Measurements from ENCODE around the gene MORN1. TPM values are rescaled to one million over a fixed set of nuclear protein-coding genes. Genes with fewer than 3 reads are reported as not detected.
A peak's percentile ranks its signal among the peaks of the same experiment; 100 is the strongest.

Gene MORN1
- total and polyA plus RNA-seq, 9 of the 15 experiments (the other 6 are each of a cell fraction or from before 2014, with no cell fraction given) = 0.24 to 9.3 (median 4.2) TPM

- WGBS (ENCODE audit: insufficient coverage, low coverage, missing lambda C conversion rate) = 81% methylated on average over 20 of the region's 28 CpGs
- no peak for DNase-seq (ENCODE audit: extremely low read depth in 1 of 4, low spot score in 3 of 4)
- in situ Hi-C loops (cut with MboI) = no loop called here
- ChIA-PET CTCF (ENCODE audit: low intra/inter-chr PET ratio) (no interaction called here), POLR2A (interaction anchor here (0.6 to 3.4 kb wide), 3 partner anchors 8 to 49 kb away, joined by 4 to 24 read pairs (median 6); partner anchors contain the start of genes MORN1 and RER1)
- Histone ChIP-seq H3K27ac (ENCODE audit: extremely low read depth, low read depth, low read length) (no peak overlapping the region), H3K9ac (ENCODE audit: insufficient read depth in 1 of 2, low read depth in 2 of 2, low read length in 2 of 2) (peak overlapping the region in 1 of 2 experiments; percentile 47; a peak in 2 of 4 replicates), H3K4me2 (ENCODE audit: insufficient read depth, low read length) (no peak overlapping the region), H2AFZ (ENCODE audit: low read depth, low read length) (no peak overlapping the region), H3K27me3 (ENCODE audit: control insufficient read depth in 2 of 2, insufficient read depth in 2 of 2, low read length in 2 of 2) (no peaks in the 10 kb centered on the region), H3K9me3 (replicated peaks; ENCODE audit: control insufficient read depth, insufficient read depth, low read depth, low read length) (no peaks in the 10 kb centered on the region), H4K20me1 (replicated peaks; ENCODE audit: control insufficient read depth, insufficient read depth, low read length) (0 out of 2 replicates have a peak, but pooled peaks cover 9% of the 10 kb centered on the region), H3K9me1 (ENCODE audit: control insufficient read depth, insufficient read depth, low read length) (no peaks in the 10 kb centered on the region), H3K4me1 (replicated peaks in 1 of 2; ENCODE audit: control insufficient read depth in 2 of 2, insufficient read depth in 2 of 2, low read length in 2 of 2) (peaks cover 0 to 59% of the 10 kb centered on the region in 2 experiments; a peak in 2 of 5 replicates), H3K4me3 (no peak overlapping the region), H3K36me3 (ENCODE audit: control insufficient read depth, insufficient read depth, low read length) (peaks cover 74% of the 10 kb centered on the region), H3K79me2 (ENCODE audit: control insufficient read depth, insufficient read depth, low read length) (no peaks in the 10 kb centered on the region; the same call in 2 of the 3 replicates)
- no peak for ATAC-seq
- FAIRE-seq = no peak
- intact Hi-C loops (cut with micrococcal nuclease) = no loop called here
- BruUV-seq (replicated peaks) = no TSS peak
- TF ChIP-seq HDGF (IDR thresholded peaks at IDR 0.05) (no peak), DMBX1 (CRISPR knock-in tag; IDR thresholded peaks at IDR 0.05; ENCODE audit: borderline replicate concordance) (no peak), SMAD1 (IDR thresholded peaks at IDR 0.05; ENCODE audit: low read depth, low read length, partially characterized antibody) (no peak), ASH1L (IDR thresholded peaks at IDR 0.05; ENCODE audit: borderline replicate concordance, low read depth, partially characterized antibody) (no peak), HNRNPUL1 (IDR thresholded peaks at IDR 0.05; ENCODE audit: low read length) (0 out of 2 replicates have a peak, but pooled peaks have one; percentile 44), NFYB (IDR thresholded peaks at IDR 0.05; ENCODE audit: extremely low read depth, insufficient read length) (no peak), BHLHE40 (IDR thresholded peaks at IDR 0.05; ENCODE audit: low read length) (no peak), EHMT2 (IDR thresholded peaks at IDR 0.05) (no peak), CUX1 (CRISPR knock-in tag; IDR thresholded peaks at IDR 0.05) (no peak), ARNT (IDR thresholded peaks at IDR 0.05) (no peak), MCM2 (IDR thresholded peaks at IDR 0.05; ENCODE audit: low read depth) (no peak), TRIM28 (IDR thresholded peaks at IDR 0.05) (no peak), TBP (optimal IDR thresholded peaks at IDR 0.05; ENCODE audit: low read depth, low read length) (no peak), CCNT2 (IDR thresholded peaks at IDR 0.05; ENCODE audit: borderline replicate concordance, extremely low read depth, insufficient read length, low read depth, low read length) (peak; percentile 7), SRSF3 (IDR thresholded peaks at IDR 0.05; ENCODE audit: insufficient read depth, low read length) (no peak), ZNF780A (CRISPR knock-in tag; IDR thresholded peaks at IDR 0.05) (no peak)
- TF ChIP-seq, protein P1, sequence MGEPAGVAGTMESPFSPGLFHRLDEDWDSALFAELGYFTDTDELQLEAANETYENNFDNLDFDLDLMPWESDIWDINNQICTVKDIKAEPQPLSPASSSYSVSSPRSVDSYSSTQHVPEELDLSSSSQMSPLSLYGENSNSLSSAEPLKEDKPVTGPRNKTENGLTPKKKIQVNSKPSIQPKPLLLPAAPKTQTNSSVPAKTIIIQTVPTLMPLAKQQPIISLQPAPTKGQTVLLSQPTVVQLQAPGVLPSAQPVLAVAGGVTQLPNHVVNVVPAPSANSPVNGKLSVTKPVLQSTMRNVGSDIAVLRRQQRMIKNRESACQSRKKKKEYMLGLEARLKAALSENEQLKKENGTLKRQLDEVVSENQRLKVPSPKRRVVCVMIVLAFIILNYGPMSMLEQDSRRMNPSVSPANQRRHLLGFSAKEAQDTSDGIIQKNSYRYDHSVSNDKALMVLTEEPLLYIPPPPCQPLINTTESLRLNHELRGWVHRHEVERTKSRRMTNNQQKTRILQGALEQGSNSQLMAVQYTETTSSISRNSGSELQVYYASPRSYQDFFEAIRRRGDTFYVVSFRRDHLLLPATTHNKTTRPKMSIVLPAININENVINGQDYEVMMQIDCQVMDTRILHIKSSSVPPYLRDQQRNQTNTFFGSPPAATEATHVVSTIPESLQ (CRISPR knock-in tag; IDR thresholded peaks at IDR 0.05) = no peak
These were observed 14.4 kb upstream of the MORN1 start for GRCh38 chr1:2405588-2406295.

All from K562 (cell line).